ENCODE measurements around the gene ACTL8.

ACTL8 gene

DNA sequence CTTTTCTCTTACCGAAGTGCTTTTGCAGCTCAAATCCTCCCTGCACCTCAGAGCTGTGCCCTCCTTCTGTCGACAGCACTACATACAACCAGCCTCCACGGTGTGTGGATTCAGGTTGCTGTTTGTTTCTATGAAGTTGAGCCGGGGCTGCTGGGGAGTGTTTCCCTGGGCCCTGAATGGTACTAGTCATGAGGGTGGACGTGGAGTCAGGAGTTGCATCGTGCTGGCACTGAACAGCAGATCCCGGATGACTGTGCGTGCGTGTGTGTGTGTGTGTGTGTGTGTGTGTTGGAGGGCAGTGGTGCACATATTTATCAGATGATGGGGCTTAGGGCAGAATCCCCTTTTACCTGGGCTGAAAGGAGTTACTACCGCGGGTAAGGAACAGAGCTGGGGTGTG lies 47.0 kb downstream of the ACTL8 start:
- TF ChIP-seq, protein P1, sequence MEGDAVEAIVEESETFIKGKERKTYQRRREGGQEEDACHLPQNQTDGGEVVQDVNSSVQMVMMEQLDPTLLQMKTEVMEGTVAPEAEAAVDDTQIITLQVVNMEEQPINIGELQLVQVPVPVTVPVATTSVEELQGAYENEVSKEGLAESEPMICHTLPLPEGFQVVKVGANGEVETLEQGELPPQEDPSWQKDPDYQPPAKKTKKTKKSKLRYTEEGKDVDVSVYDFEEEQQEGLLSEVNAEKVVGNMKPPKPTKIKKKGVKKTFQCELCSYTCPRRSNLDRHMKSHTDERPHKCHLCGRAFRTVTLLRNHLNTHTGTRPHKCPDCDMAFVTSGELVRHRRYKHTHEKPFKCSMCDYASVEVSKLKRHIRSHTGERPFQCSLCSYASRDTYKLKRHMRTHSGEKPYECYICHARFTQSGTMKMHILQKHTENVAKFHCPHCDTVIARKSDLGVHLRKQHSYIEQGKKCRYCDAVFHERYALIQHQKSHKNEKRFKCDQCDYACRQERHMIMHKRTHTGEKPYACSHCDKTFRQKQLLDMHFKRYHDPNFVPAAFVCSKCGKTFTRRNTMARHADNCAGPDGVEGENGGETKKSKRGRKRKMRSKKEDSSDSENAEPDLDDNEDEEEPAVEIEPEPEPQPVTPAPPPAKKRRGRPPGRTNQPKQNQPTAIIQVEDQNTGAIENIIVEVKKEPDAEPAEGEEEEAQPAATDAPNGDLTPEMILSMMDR (IDR thresholded peaks at IDR 0.05; ENCODE audit: control insufficient read depth, insufficient read depth, low read depth, low read length, missing control alignments), result no peak
- DNase-seq (ENCODE audit: low read depth), result peak; percentile 44
- H3K4me3 ChIP-seq (ENCODE audit: control insufficient read depth, low read depth, low read length), result no peak overlapping the region

DNA sequence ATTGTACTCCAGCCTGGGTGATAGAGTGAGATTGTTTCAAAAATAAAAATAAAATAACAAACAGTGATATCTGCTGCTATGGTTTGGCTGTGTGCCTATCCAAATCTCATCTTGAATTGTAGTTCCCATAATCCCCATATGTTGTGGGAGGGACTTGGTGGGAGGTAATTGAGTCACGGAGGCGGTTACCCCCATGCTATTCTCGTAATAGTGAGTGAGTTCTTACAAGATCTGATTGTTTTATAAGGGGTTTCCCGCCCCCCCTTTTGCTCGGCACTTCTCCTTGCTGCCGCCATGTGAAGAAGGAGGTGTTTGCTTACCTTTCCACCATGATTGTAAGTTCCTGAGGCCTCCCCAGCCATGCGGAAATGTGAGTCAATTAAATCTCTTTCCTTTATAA lies 47.8 kb downstream of the ACTL8 start:
- DNase-seq (ENCODE audit: low read depth), result no peak
- TF ChIP-seq, protein P1 (IDR thresholded peaks at IDR 0.05; ENCODE audit: control insufficient read depth, insufficient read depth, low read depth, low read length, missing control alignments), result no peak
- H3K4me3 ChIP-seq (ENCODE audit: control insufficient read depth, low read depth, low read length), result no peak overlapping the region

DNA sequence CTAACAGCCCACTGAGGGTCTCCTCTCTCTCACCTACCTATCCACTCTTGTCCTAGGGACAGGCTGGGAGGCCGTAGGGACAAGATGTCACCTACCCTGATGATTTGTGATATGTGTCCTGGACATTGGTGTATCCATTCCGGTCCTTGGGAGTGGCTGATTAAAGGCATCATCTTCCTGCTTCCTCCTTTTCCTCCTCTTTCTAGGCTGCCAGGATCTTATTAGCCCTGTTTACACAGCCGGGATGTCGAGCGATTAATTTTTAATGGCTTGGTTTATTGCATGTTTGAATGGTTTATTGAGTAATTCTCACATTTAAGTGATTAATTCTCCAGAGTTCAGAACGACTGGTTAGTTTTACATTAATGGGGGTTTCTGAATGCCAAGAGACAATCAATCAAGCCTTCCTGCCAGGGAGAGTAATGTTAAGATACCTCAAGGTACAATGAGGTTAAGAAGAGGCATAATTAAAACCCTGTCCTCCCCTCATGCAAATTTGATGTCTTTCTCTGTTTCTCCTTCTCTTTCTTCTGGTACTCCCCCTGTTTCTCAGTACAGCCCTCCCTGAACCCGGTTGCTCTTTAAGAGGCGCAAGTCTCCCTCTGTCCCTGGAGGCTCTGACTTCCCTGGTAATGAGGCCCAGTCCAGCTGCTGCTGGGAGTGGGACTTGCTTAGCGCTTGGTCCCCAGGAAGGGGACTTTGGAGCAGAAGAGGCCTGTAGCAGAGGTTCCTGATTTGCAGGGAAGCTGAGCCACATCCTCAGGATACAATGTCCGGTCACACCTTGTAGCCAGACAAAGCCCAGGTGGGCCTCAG lies 50.9 kb downstream of the ACTL8 start:
- no peak overlapping the region for H3K4me3 ChIP-seq (ENCODE audit: control insufficient read depth, low read depth, low read length)
- TF ChIP-seq, protein P1 (IDR thresholded peaks at IDR 0.05; ENCODE audit: control insufficient read depth, insufficient read depth, low read depth, low read length, missing control alignments), result no peak
- no peak for DNase-seq (ENCODE audit: low read depth)

DNA sequence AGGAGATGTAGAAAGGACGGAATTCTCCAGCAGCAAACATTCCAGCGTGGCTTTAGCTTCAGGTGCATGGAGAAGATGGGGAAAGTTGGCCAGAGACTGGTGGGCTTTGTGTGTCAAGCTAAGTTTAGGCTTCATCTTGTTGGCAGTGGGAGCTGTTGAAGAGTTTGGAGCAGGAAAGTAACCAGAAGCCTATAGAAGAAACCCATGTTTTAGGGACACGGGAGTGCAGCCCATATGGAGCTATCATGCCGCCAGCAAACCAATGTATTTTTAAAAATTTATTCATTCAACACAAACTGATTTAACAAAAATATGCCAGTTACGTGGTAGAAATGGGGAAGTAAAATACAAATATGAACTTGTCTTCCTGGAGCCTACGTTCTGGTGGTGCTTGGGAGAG lies 53.7 kb downstream of the ACTL8 start:
- TF ChIP-seq, protein P1 (IDR thresholded peaks at IDR 0.05; ENCODE audit: control insufficient read depth, insufficient read depth, low read depth, low read length, missing control alignments), result no peak
- no peak overlapping the region for H3K4me3 ChIP-seq (ENCODE audit: control insufficient read depth, low read depth, low read length)
- DNase-seq (ENCODE audit: low read depth), result no peak

DNA sequence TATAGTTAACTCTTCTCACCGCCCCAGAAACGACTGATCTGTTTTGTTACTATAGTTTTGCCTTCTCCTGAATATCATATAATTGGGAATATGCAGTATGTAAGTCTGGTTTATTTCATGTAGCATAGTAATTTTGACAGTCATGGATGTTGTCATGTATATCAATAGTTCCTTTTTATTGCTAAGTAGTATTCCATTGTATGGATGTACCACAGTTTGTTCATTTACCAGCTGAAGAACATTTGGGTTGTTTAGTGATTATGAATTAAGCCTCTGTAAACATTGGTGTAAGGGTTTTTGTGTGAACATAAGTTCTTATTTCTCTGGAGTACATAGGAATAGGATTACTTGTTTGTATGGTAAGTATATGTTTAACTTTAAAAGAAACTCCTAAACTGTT lies 55.5 kb downstream of the ACTL8 start:
- TF ChIP-seq, protein P1 (IDR thresholded peaks at IDR 0.05; ENCODE audit: control insufficient read depth, insufficient read depth, low read depth, low read length, missing control alignments), result no peak
- DNase-seq (ENCODE audit: low read depth), result no peak
- H3K4me3 ChIP-seq (ENCODE audit: control insufficient read depth, low read depth, low read length), result no peak overlapping the region

DNA sequence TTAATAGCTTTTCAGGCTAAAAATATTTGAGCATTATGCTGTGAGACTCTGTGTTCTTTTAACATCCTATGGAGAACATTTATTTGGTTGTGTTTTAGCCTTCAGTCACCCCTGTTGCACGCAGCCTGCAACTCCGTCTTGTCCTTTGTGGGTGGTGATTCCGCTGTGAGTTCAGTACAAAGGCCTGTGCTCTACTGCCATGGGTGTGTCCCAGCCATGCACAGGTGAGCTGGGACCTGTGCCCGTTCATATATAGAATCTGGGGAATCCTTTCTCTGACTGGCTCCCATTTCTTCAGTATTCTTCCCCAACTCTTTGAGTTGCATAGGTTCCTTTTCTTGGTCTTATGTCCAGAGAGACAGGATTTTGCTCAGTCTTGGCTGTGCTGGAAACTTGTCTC lies 61.4 kb downstream of the ACTL8 start:
- TF ChIP-seq, protein P1 (IDR thresholded peaks at IDR 0.05; ENCODE audit: control insufficient read depth, insufficient read depth, low read depth, low read length, missing control alignments), result no peak
- DNase-seq (ENCODE audit: low read depth), result no peak
- H3K4me3 ChIP-seq (ENCODE audit: control insufficient read depth, low read depth, low read length), result no peak overlapping the region

All from AG09309 (cell line).